IPS-18a (cell line): ENCODE measurements around the gene UNC5CL.

Experiments
- H3K27ac ChIP-seq: one replicate; pipeline ENCODE4 v1.5.1; 2013; ENCODE audit warnings: low read length
- H3K27me3 ChIP-seq: one replicate; pipeline ENCODE4 v1.6.1; 2013; ENCODE audit warnings: mild to moderate bottlenecking, low read length; ENCODE audit not compliant: control insufficient read depth, insufficient read depth
- H3K36me3 ChIP-seq: one replicate; pipeline ENCODE4 v1.6.1; 2013; ENCODE audit warnings: low read depth, low read length; ENCODE audit not compliant: control insufficient read depth
- H3K4me1 ChIP-seq: one replicate; pipeline ENCODE4 v1.6.1; 2013; ENCODE audit warnings: low read depth, low read length; ENCODE audit not compliant: control insufficient read depth
- H3K4me3 ChIP-seq: one replicate; pipeline ENCODE4 v1.5.1; 2013; ENCODE audit warnings: low read length
- H3K9ac ChIP-seq: one replicate; pipeline ENCODE4 v1.6.1; 2013; ENCODE audit warnings: mild to moderate bottlenecking, low read length, moderate library complexity
- H3K9me3 ChIP-seq: one replicate; pipeline ENCODE4 v1.6.1; 2013; ENCODE audit warnings: low read depth, low read length; ENCODE audit not compliant: control insufficient read depth

The UNC5CL gene

DNA sequence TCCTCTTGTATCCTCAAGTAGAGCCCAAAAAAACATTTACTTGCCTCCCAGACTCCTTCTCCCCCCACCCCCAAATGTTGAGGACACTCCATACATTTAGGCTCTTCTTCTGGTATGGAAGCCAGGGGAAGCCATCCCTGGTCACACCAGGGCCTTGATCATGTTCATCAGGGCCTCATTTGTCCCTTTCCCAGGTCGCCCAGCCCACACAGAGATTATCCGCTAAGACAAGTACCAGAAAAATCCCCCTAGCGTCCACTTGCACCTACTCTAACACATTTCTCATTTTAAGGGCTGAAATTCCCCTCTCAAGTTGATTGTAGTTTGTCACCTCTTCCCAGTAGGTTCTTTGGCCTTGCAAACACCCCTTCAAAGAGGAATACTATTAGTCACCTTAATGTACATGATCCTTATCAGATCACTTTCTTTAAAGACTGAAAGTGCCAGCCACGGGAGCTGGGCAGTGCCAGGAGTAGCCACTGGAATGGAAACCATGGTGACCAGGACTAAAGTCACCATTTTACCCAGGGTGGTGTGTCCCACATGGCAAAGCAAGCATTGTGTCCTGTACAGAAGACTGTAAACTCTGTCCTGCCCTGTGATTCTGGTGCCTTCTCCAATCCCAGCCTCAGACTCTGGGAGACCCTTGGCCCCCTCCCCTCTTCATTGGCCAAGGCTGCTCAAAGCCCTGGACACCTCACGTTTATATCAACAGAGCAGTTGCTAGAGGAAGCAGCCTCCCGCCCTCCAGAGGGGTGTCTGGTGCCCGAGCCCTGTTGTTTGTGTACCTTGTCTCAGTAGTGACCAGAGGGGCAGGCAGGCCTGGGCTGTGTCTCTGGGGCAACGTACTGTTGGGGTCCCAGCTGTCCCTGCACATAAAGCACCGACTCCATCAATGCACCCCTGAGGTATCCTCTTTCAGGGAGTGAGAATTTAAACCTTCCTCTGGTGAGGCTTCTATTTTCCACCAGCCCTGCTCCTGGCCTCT is 9.0 kb upstream of the UNC5CL start:
- no peak overlapping the region for H3K4me3 ChIP-seq
- no peaks in the 10 kb centered on the region for H3K36me3 ChIP-seq
- no peaks in the 10 kb centered on the region for H3K9me3 ChIP-seq
- no peak overlapping the region for H3K27ac ChIP-seq
- no peak overlapping the region for H3K9ac ChIP-seq
- H3K27me3 ChIP-seq: no peaks in the 10 kb centered on the region
- no peaks in the 10 kb centered on the region for H3K4me1 ChIP-seq

DNA sequence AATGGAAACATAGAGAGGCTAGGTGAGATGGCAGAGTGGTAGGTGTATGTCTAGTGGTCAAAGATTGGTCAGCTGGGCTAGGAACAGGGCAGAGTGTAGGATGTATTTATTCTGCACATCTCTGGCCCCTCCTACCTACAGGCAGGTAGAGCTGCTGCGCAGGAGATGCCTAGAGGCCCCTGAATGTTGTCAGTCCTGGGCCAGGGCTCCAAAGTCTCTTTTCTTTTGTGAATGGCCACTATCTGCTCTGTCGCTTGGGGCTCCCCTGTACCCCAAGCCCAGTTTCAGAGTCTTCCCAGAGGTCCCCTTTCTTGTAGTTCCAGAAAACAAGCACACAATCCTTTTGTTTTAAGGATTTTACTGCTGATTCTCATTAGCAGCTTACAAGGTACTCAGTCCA is 8.3 kb upstream of the UNC5CL start:
- H3K27ac ChIP-seq: no peak overlapping the region
- no peak overlapping the region for H3K9ac ChIP-seq
- H3K4me1 ChIP-seq: no peaks in the 10 kb centered on the region
- no peaks in the 10 kb centered on the region for H3K27me3 ChIP-seq
- H3K4me3 ChIP-seq: no peak overlapping the region
- H3K9me3 ChIP-seq: no peaks in the 10 kb centered on the region
- no peaks in the 10 kb centered on the region for H3K36me3 ChIP-seq

DNA sequence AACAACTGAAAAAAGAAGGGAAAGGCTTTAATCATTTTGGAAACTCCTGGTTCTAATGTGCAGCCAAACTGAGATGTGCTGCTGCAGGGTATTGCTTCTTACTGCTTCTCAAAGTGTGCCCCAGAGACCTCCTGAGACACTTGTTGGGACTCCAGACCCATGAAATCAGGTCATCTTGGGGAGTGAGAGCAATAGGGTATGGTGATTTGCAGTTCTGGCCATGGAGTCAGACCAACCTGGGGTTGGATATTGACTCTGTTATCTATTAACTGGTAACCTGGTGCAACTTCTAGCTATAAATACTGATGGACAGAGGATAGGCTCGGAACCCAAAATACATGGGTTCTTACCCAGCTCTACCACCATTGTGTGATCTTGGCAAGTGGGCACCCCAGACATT is 7.1 kb upstream of the UNC5CL start:
- H3K4me3 ChIP-seq: no peak overlapping the region
- no peak overlapping the region for H3K9ac ChIP-seq
- H3K27ac ChIP-seq: no peak overlapping the region
- H3K27me3 ChIP-seq: no peaks in the 10 kb centered on the region
- H3K36me3 ChIP-seq: no peaks in the 10 kb centered on the region
- H3K9me3 ChIP-seq: no peaks in the 10 kb centered on the region
- H3K4me1 ChIP-seq: no peaks in the 10 kb centered on the region

GRCh38 chr6:41045664-41046063 is 6.6 kb upstream of the UNC5CL start:
- Histone ChIP-seq H3K36me3 (no peaks in the 10 kb centered on the region), H3K9ac (no peak overlapping the region), H3K4me3 (no peak overlapping the region), H3K27ac (no peak overlapping the region), H3K27me3 (no peaks in the 10 kb centered on the region), H3K4me1 (no peaks in the 10 kb centered on the region), H3K9me3 (no peaks in the 10 kb centered on the region)

DNA sequence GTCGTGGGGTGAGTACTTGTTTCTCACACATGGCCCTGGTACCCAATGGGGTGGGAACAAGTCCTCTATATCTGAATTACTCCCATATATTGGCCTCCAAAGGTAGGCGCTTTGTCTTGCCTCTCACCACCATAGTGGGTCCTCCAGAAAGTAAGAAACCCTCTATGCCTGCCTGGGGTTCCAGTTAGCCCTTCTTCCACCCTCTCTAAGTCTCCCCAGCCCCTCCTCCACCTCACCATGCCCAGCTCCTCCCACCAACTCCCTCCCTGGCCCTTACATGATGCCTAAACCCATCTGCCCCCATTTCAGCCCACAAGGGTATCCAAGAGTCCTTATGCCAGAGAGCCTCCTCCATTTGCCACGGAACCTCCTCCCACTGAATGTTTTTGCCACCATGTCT is 4.1 kb upstream of the UNC5CL start:
- peaks cover 3% of the 10 kb centered on the region for H3K4me1 ChIP-seq
- H3K4me3 ChIP-seq: no peak overlapping the region
- H3K9ac ChIP-seq: no peak overlapping the region
- no peaks in the 10 kb centered on the region for H3K36me3 ChIP-seq
- H3K9me3 ChIP-seq: no peaks in the 10 kb centered on the region
- no peaks in the 10 kb centered on the region for H3K27me3 ChIP-seq
- H3K27ac ChIP-seq: no peak overlapping the region

DNA sequence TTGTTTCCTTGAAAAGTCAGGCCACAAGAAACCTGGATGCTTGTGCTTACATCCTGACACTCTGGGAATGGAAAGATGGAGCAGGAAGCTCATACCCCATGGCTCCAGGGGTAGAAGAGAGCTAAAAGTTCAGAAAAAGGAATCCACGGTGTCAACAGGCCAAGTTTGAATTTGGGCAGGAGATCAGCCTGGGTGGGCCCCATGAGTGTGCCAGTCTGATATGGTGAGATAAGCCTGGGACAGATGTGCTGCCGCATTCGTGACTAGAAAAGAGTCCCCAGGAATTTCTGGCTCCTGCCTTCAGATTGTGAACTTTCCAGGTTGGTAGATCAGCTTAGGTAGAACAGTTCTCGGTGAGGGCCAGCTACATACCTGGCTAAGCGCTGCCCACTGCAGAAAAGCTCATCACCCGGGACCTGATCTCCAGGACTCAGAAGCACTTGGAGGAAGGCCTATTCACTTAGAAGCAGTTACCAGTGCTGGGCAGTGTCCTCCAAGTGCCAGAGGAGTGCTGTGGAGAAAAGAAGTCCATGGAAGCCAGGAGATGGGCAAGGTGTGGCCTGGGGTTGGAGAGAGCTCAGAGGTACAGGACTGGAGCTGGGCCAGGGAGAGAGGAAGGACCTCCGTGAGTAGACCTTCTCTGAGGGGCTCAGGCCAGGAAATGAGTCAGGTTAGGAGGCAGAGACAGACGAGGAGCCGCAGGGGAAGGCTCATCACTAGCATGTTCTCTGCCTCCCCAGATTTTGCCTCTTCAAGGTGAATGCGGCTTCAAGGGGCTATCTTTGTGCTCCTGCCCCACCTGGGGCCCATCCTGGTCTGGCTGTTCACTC is 3.4 kb upstream of the UNC5CL start, which contains the start of gene TSPO2:
Gene TSPO2 (plus strand): TSS at position 242 of the 830 bp plus-strand sequence. CDS start 519 bp downstream, at position 761.
- H3K36me3 ChIP-seq: no peaks in the 10 kb centered on the region
- no peak within 1 kb of the TSS for H3K9ac ChIP-seq
- no peaks in the 10 kb centered on the region for H3K27me3 ChIP-seq
- no peak within 1 kb of the TSS for H3K27ac ChIP-seq
- H3K4me1 ChIP-seq: peaks cover 3% of the 10 kb centered on the region
- H3K9me3 ChIP-seq: no peaks in the 10 kb centered on the region
- H3K4me3 ChIP-seq: no peak within 1 kb of the TSS

DNA sequence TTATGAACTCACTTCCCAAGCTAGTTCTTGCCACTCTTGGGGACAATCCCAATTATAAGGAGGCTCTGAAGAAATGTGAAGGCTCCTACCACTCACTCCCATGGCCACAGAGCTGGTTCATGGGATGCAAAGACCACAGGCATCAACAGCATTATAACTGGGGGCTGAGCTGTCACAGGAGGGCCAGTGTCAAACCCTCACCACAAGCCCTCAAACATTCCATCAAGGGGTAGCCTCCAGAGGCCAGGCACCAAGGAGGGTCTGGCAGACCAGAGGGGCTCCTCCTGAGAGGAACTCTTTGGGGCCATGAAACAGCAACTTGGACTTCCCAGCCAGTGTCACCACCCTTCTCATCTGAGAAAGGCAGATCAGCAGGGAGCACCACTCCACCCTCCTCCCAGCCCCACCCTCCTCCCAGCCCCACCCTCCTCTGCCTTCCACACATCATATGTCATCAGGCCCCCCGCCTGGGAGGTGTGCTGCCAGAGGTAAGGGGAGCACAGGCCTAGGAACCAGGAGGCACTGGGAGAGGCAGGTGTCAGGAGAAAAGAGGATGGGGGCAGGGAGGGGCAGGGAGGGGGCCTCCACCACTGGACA is 2.0 kb upstream of the UNC5CL start:
- Histone ChIP-seq H3K27ac (no peak overlapping the region), H3K9ac (no peak overlapping the region), H3K4me3 (no peak overlapping the region), H3K27me3 (no peaks in the 10 kb centered on the region), H3K4me1 (peaks cover 3% of the 10 kb centered on the region), H3K9me3 (no peaks in the 10 kb centered on the region), H3K36me3 (no peaks in the 10 kb centered on the region)

- H3K27me3 ChIP-seq: no peaks in the 10 kb centered on the region
- H3K4me1 ChIP-seq: peaks cover 3% of the 10 kb centered on the region
- no peak overlapping the region for H3K9ac ChIP-seq
- no peak overlapping the region for H3K4me3 ChIP-seq
- H3K9me3 ChIP-seq: no peaks in the 10 kb centered on the region
- no peak overlapping the region for H3K27ac ChIP-seq
- no peaks in the 10 kb centered on the region for H3K36me3 ChIP-seq
Measured at GRCh38 chr6:41040101-41040939, 1.3 kb upstream of the UNC5CL start.

DNA sequence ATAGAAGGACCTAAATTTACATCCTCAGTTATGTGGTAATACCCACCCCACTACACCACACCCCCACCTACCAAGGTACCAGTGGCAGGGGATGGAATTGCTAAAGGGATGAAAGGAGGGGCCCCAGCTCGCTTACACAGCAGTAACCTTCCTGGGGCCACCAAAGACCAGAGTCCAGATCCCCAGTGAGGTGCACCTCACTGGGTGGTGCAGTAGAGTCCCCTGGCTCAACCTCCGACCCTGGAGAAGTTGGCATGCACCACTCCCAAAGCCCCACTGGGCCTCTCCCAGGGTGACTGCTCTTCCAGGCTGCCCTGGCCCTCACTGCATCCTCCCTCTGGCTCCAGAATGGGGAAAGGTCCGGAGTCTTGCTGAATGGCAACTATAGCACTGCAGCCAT is 816 bp downstream of the UNC5CL start:
- no peak overlapping the region for H3K9ac ChIP-seq
- H3K4me3 ChIP-seq: no peak overlapping the region
- peaks cover 3% of the 10 kb centered on the region for H3K4me1 ChIP-seq
- H3K36me3 ChIP-seq: no peaks in the 10 kb centered on the region
- no peak overlapping the region for H3K27ac ChIP-seq
- H3K9me3 ChIP-seq: no peaks in the 10 kb centered on the region
- H3K27me3 ChIP-seq: no peaks in the 10 kb centered on the region

DNA sequence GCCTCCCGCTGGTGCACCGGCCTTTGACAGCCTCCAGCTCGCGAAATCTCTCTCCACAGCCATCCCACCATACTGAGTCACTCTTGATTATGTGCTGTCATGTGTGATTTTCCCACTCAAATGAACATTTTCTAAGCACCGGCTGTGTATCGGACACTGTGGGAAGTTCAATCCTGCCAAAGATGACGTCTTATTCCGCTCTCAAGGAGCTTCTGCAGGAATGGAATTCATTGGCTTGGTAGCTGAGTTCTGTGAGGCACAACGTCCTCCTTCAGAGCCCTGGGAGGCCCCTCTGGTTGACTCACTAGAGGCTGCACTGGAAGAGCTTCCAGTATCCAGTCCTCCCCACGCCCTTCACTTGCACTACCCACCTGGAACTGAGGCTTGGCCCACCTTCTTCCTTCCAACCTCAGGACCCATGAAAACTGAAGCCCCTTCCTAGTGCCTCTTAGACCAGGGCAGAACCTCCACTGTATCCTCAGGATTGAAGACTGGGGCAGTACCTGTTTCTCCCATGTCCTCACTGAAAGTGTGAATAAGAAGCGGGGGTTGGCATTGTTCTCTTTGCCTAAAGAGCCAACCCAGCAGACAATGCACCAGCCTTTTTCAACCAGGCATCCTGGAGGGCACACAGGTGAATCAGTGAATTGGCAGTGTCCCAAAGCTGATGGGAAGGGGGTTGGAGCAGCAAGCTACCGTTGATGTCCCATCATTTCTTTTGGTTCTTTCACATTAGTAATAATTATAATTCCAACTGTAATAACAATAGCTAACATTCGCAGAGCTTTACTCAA is 1.7 kb downstream of the UNC5CL start:
- Histone ChIP-seq H3K27me3 (no peaks in the 10 kb centered on the region), H3K9me3 (no peaks in the 10 kb centered on the region), H3K4me1 (peaks cover 3% of the 10 kb centered on the region), H3K4me3 (no peak overlapping the region), H3K27ac (no peak overlapping the region), H3K9ac (no peak overlapping the region), H3K36me3 (no peaks in the 10 kb centered on the region)
